Neural cell (in vitro differentiated cells): ENCODE data around the gene PLCXD3.

Experiments used
- CTCF ChIP-seq: fragments of 450-650 bp; IDR thresholded peaks from 2 replicates; pipeline ENCODE4 v1.5.1; 2014; ENCODE audit warnings: antibody characterized with exemption, mild to moderate bottlenecking, moderate library complexity; ENCODE audit not compliant: poor library complexity, severe bottlenecking
- EP300 ChIP-seq: fragments of 450-650 bp; conservative IDR thresholded peaks from 2 replicates; pipeline ENCODE4 v1.6.1; 2014; ENCODE audit warnings: antibody characterized with exemption, mild to moderate bottlenecking, moderate library complexity; ENCODE audit not compliant: poor library complexity, severe bottlenecking
- EZH2 ChIP-seq: fragments of 200-600, 300-800 bp; shearing (Covaris generic), sonication (generic); IDR thresholded peaks from 2 replicates; pipeline ENCODE4 v1.6.1; 2014; ENCODE audit warnings: antibody characterized with exemption, low read length, borderline replicate concordance, mild to moderate bottlenecking; ENCODE audit not compliant: insufficient read depth, poor library complexity, severe bottlenecking
- MXI1 ChIP-seq: fragments of 450-650 bp; conservative IDR thresholded peaks from 2 replicates; pipeline ENCODE4 v1.6.1; 2014; ENCODE audit warnings: antibody characterized with exemption, mild to moderate bottlenecking; ENCODE audit not compliant: poor library complexity, severe bottlenecking
- POLR2AphosphoS5 ChIP-seq: IDR thresholded peaks from 2 replicates; pipeline ENCODE4 v1.6.1; 2012
- SMC3 ChIP-seq: fragments of 450-650 bp; conservative IDR thresholded peaks from 2 replicates; pipeline ENCODE4 v1.6.1; 2014; ENCODE audit warnings: antibody characterized with exemption, mild to moderate bottlenecking, moderate library complexity; ENCODE audit not compliant: poor library complexity

- TF ChIP-seq CTCF: no peak
- TF ChIP-seq MXI1: no peak
- no peak for TF ChIP-seq EZH2
- no peak for TF ChIP-seq POLR2AphosphoS5
- no peak for TF ChIP-seq EP300
- no peak for TF ChIP-seq SMC3
These were observed 223.7 kb downstream of the PLCXD3 start for GRCh38 chr5:41286696-41287095.
